Measurements from ENCODE around the gene TMEM106C.

- TF ChIP-seq CTCF (IDR thresholded peaks at IDR 0.05): no peak
- no peak for TF ChIP-seq POLR2A (IDR thresholded peaks at IDR 0.05)
Measured at GRCh38 chr12:47939009-47939601, 24.3 kb upstream of the TMEM106C start.
